A673 (cell line): Measurements from ENCODE around the gene PACS1. TPM values are rescaled to one million over a fixed set of nuclear protein-coding genes. Genes with fewer than 3 reads are reported as not detected.
A peak's percentile ranks its signal among the peaks of the same experiment; 100 is the strongest.

ENCODE experiments used
- BruUV-seq: library from RNA; stranded (reverse); fragments of 400-500 nt; replicated peaks from 2 replicates; lab custom pipeline; 2021; lab: Mats Ljungman, UMichigan
- CTCF ChIA-PET: fragments of 300-600 bp; sonication (Branson Sonifier 250); formaldehyde crosslinking; loops from one replicate; lab custom pipeline; 2022; ENCODE audit warnings: antibody characterized with exemption; lab: Charles Lee
- POLR2A ChIA-PET: fragments of 300-600 bp; sonication (Branson Sonifier 250); formaldehyde crosslinking; loops from one replicate; lab custom pipeline; 2022; ENCODE audit warnings: antibody characterized with exemption; ENCODE audit not compliant: low non-redundant PET; lab: Charles Lee
- DNase-seq: peaks from one replicate; pipeline ENCODE4 v3.0.0-alpha.2; 2015; ENCODE audit warnings: low spot score
- H3K27ac ChIP-seq: fragments of 200-600 bp; sonication (generic); 2 replicates; pipeline ENCODE4 v1.5.1; 2016; ENCODE audit warnings: mixed run types, low read depth, mild to moderate bottlenecking, mixed read lengths, antibody characterized with exemption, low read length; ENCODE audit not compliant: poor library complexity, severe bottlenecking
- H3K27me3 ChIP-seq: fragments of 200-600 bp; sonication (generic); replicated peaks from 2 replicates; pipeline ENCODE4 v1.6.1; 2017; ENCODE audit warnings: mixed run types, low read depth, mild to moderate bottlenecking, mixed read lengths, antibody characterized with exemption, low read length; ENCODE audit not compliant: insufficient read depth, poor library complexity
- H3K36me3 ChIP-seq: fragments of 200-600 bp; sonication (generic); 2 replicates; pipeline ENCODE4 v1.6.1; 2016; ENCODE audit warnings: mixed run types, mild to moderate bottlenecking, mixed read lengths, antibody characterized with exemption, low read length; ENCODE audit not compliant: insufficient read depth, poor library complexity, severe bottlenecking
- H3K4me1 ChIP-seq: fragments of 200-600 bp; sonication (generic); 2 replicates; pipeline ENCODE4 v1.6.1; 2017; ENCODE audit warnings: mixed run types, mild to moderate bottlenecking, mixed read lengths, antibody characterized with exemption, low read length; ENCODE audit not compliant: insufficient read depth, poor library complexity, severe bottlenecking
- H3K4me3 ChIP-seq: fragments of 200-600 bp; sonication (generic); 2 replicates; pipeline ENCODE4 v1.5.1; 2016; ENCODE audit warnings: low read depth, mixed run types, mild to moderate bottlenecking, mixed read lengths, low read length; ENCODE audit not compliant: poor library complexity, severe bottlenecking
- H3K9me3 ChIP-seq: fragments of 200-600 bp; sonication (generic); 2 replicates; pipeline ENCODE4 v1.6.1; 2016; ENCODE audit warnings: mixed run types, low read depth, mild to moderate bottlenecking, mixed read lengths, antibody characterized with exemption, low read length; ENCODE audit not compliant: poor library complexity, severe bottlenecking
- CTCF ChIP-seq: fragments of 300-800, 200-600 bp; sonication (generic); conservative IDR thresholded peaks from 2 replicates; pipeline ENCODE4 v1.5.1; 2017; ENCODE audit warnings: low read depth, mild to moderate bottlenecking, antibody characterized with exemption, low read length, moderate library complexity, mixed read lengths
- EZH2 ChIP-seq: fragments of 200-600 bp; sonication (generic); IDR thresholded peaks from 2 replicates; pipeline ENCODE4 v1.6.1; 2017; ENCODE audit warnings: borderline replicate concordance, low read depth, mild to moderate bottlenecking, mixed read lengths, antibody characterized with exemption, low read length; ENCODE audit not compliant: poor library complexity, severe bottlenecking
- intact Hi-C: fragments of 100-400 bp; cut with micrococcal nuclease; formaldehyde crosslinking; loops from one replicate; pipeline ENCODE4 v1.10.0; 2022; ENCODE audit not compliant: unreplicated experiment
- total RNA-seq: library from RNA; stranded (reverse); gene quantifications from 2 replicates; pipeline ENCODE4 v1.2.3, GENCODE V29; 2021

The PACS1 gene
- total RNA-seq, 1 experiment from 2014 or later = 75.7 TPM

- Histone ChIP-seq H3K4me1 (peaks cover 84% of the 10 kb centered on the region), H3K9me3 (no peaks in the 10 kb centered on the region), H3K27ac (peak overlapping the region; percentile 72), H3K27me3 (no peaks in the 10 kb centered on the region), H3K4me3 (peak overlapping the region; percentile 17), H3K36me3 (no peaks in the 10 kb centered on the region)
- intact Hi-C loops = loop anchor here (5.0 kb wide), 1 partner anchor 43 kb away; the partner anchor contains the start of gene PACS1
- no TSS peak for BruUV-seq
- ChIA-PET POLR2A (interaction anchor here (0.6 to 1.1 kb wide), 2 partner anchors 11 to 203 kb away, joined by 7 to 9 read pairs; no protein-coding TSS in a partner anchor), CTCF (interaction anchor here (0.6 kb wide), 1 partner anchor 11 kb away, joined by 3 read pairs; no protein-coding TSS in a partner anchor)
- DNase-seq = peak; percentile 65
- TF ChIP-seq CTCF (no peak), EZH2 (no peak)
Observed at GRCh38 chr11:66115638-66116301, 45.7 kb downstream of the PACS1 start.

- BruUV-seq = no TSS peak
- Histone ChIP-seq H3K4me1 (peaks cover 89% of the 10 kb centered on the region), H3K4me3 (no peak overlapping the region), H3K36me3 (no peaks in the 10 kb centered on the region), H3K27me3 (no peaks in the 10 kb centered on the region), H3K27ac (peak overlapping the region; percentile 72), H3K9me3 (no peaks in the 10 kb centered on the region)
- intact Hi-C loops = loop anchor here (5.0 kb wide), 1 partner anchor 44 kb away; the partner anchor contains the start of gene PACS1
- CTCF ChIA-PET = no interaction called here
- POLR2A ChIA-PET = interaction anchor here (0.7 kb wide), 1 partner anchor 762 kb away, joined by 16 read pairs; no protein-coding TSS in a partner anchor
- DNase-seq = no peak
- TF ChIP-seq CTCF (no peak), EZH2 (no peak)
Observed at GRCh38 chr11:66116576-66117361, 46.7 kb downstream of the PACS1 start.

GRCh38 chr11:66118847-66119246 is 48.8 kb downstream of the PACS1 start:
- CTCF ChIA-PET = no interaction called here

More at GRCh38 chr11:66118847-66119246, 48.8 kb downstream of the PACS1 start:
- no peak overlapping the region for H3K4me3 ChIP-seq
- H3K27ac ChIP-seq = peak overlapping the region; percentile 92
- H3K27me3 ChIP-seq = no peaks in the 10 kb centered on the region
- no peaks in the 10 kb centered on the region for H3K9me3 ChIP-seq
- no peaks in the 10 kb centered on the region for H3K36me3 ChIP-seq
- POLR2A ChIA-PET = interaction anchor here (0.5 to 0.7 kb wide), 3 partner anchors 11 to 138 kb away, joined by 8 to 10 read pairs (median 9); no protein-coding TSS in a partner anchor
- no peak for DNase-seq
- no peak for TF ChIP-seq EZH2
- no peak for TF ChIP-seq CTCF
- TSS peak; percentile 95 for BruUV-seq
- intact Hi-C loops = loop anchor here (5.0 kb wide), 1 partner anchor 47 kb away; the partner anchor contains the start of gene PACS1
- peaks cover 69% of the 10 kb centered on the region for H3K4me1 ChIP-seq
